ENCODE measurements around the gene TRIM2.

GRCh38 chr4:153367092-153367491, 162.8 kb downstream of the TRIM2 start:
- no peak for TF ChIP-seq CTCF (IDR thresholded peaks at IDR 0.05)
- TF ChIP-seq POLR2A (IDR thresholded peaks at IDR 0.05), result no peak

Data from prostate gland (tissue), 2 donors.